ENCODE measurements around the gene SKAP1.
"Not testable (repeated sequence)": the region's sequence is repeated elsewhere in the genome, so short reads cannot be mapped to it uniquely, and the experiment has no call there.

SKAP1 gene

GRCh38 chr17:48247603-48248002 lies 182.4 kb downstream of the SKAP1 start:
- H3K9ac ChIP-seq (ENCODE audit: low read depth, low read length) = no peak overlapping the region
- no peaks in the 10 kb centered on the region for H3K9me3 ChIP-seq (replicated peaks; ENCODE audit: low read length)
- peaks cover 9% of the 10 kb centered on the region for H3K4me1 ChIP-seq (ENCODE audit: control insufficient read depth, insufficient read depth, low read length)
- no peak overlapping the region for H3K4me2 ChIP-seq (ENCODE audit: low read length)
- H3K27me3 ChIP-seq (ENCODE audit: control insufficient read depth, insufficient read depth, low read length) = peaks cover 40% of the 10 kb centered on the region
- no peaks in the 10 kb centered on the region for H3K36me3 ChIP-seq (ENCODE audit: insufficient read depth, low read length)
- no peak overlapping the region for H3K4me3 ChIP-seq (ENCODE audit: low read length)

- Histone ChIP-seq H3K27me3 (ENCODE audit: control insufficient read depth, insufficient read depth, low read length) (peaks cover 34% of the 10 kb centered on the region), H3K4me3 (ENCODE audit: low read length) (no peak overlapping the region), H3K36me3 (ENCODE audit: insufficient read depth, low read length) (no peaks in the 10 kb centered on the region), H3K4me1 (ENCODE audit: control insufficient read depth, insufficient read depth, low read length) (peaks cover 9% of the 10 kb centered on the region), H3K9me3 (replicated peaks; ENCODE audit: low read length) (no peaks in the 10 kb centered on the region), H3K4me2 (ENCODE audit: low read length) (no peak overlapping the region), H3K9ac (ENCODE audit: low read depth, low read length) (no peak overlapping the region)
Observed at GRCh38 chr17:48247038-48247437, 183.0 kb downstream of the SKAP1 start.

GRCh38 chr17:48246612-48247011 lies 183.4 kb downstream of the SKAP1 start:
- no peak overlapping the region for H3K4me2 ChIP-seq (ENCODE audit: low read length)
- no peak overlapping the region for H3K9ac ChIP-seq (ENCODE audit: low read depth, low read length)
- no peaks in the 10 kb centered on the region for H3K9me3 ChIP-seq (replicated peaks; ENCODE audit: low read length)
- peaks cover 30% of the 10 kb centered on the region for H3K27me3 ChIP-seq (ENCODE audit: control insufficient read depth, insufficient read depth, low read length)
- H3K4me3 ChIP-seq (ENCODE audit: low read length) = no peak overlapping the region
- no peaks in the 10 kb centered on the region for H3K36me3 ChIP-seq (ENCODE audit: insufficient read depth, low read length)
- peaks cover 12% of the 10 kb centered on the region for H3K4me1 ChIP-seq (ENCODE audit: control insufficient read depth, insufficient read depth, low read length)

- not testable (repeated sequence) for H3K4me3 ChIP-seq (ENCODE audit: low read length); H3K9me3 ChIP-seq (replicated peaks; ENCODE audit: low read length); H3K9ac ChIP-seq (ENCODE audit: low read depth, low read length); H3K36me3 ChIP-seq (ENCODE audit: insufficient read depth, low read length); H3K4me2 ChIP-seq (ENCODE audit: low read length)
- Histone ChIP-seq H3K27me3 (ENCODE audit: control insufficient read depth, insufficient read depth, low read length) (peaks cover 19% of the 10 kb centered on the region), H3K4me1 (ENCODE audit: control insufficient read depth, insufficient read depth, low read length) (peaks cover 23% of the 10 kb centered on the region)
Observed at GRCh38 chr17:48245465-48246033, 184.5 kb downstream of the SKAP1 start.

DNA sequence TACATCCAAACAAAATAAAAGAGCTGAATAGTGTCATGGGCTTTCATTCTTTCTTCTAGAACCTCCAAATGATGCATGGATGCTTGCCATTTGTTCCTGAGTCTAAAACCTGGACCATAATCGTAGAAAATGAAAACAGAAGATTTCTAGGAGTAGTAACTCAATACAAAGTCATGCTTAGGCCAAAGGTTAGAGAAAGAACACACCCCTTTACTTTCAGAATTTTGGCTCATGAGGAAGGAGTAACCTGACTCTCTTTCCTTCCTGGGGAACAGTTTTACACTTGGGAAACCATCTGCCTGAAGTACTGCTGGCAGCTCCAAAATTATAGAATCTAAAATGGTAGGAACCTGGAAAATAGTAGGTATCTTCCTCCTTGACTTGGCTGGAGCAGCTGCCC lies 185.2 kb downstream of the SKAP1 start:
- no peak overlapping the region for H3K4me2 ChIP-seq (ENCODE audit: low read length)
- H3K9me3 ChIP-seq (replicated peaks; ENCODE audit: low read length) = no peaks in the 10 kb centered on the region
- peaks cover 16% of the 10 kb centered on the region for H3K27me3 ChIP-seq (ENCODE audit: control insufficient read depth, insufficient read depth, low read length)
- no peak overlapping the region for H3K9ac ChIP-seq (ENCODE audit: low read depth, low read length)
- no peak overlapping the region for H3K4me3 ChIP-seq (ENCODE audit: low read length)
- H3K4me1 ChIP-seq (ENCODE audit: control insufficient read depth, insufficient read depth, low read length) = peaks cover 30% of the 10 kb centered on the region
- no peaks in the 10 kb centered on the region for H3K36me3 ChIP-seq (ENCODE audit: insufficient read depth, low read length)

GRCh38 chr17:48244121-48244711 lies 185.8 kb downstream of the SKAP1 start:
- H3K9ac ChIP-seq (ENCODE audit: low read depth, low read length) = no peak overlapping the region
- no peaks in the 10 kb centered on the region for H3K36me3 ChIP-seq (ENCODE audit: insufficient read depth, low read length)
- no peak overlapping the region for H3K4me3 ChIP-seq (ENCODE audit: low read length)
- no peak overlapping the region for H3K4me2 ChIP-seq (ENCODE audit: low read length)
- H3K27me3 ChIP-seq (ENCODE audit: control insufficient read depth, insufficient read depth, low read length) = peaks cover 13% of the 10 kb centered on the region
- H3K4me1 ChIP-seq (ENCODE audit: control insufficient read depth, insufficient read depth, low read length) = peaks cover 30% of the 10 kb centered on the region
- no peaks in the 10 kb centered on the region for H3K9me3 ChIP-seq (replicated peaks; ENCODE audit: low read length)

- Histone ChIP-seq H3K4me2 (ENCODE audit: low read length) (no peak overlapping the region), H3K27me3 (ENCODE audit: control insufficient read depth, insufficient read depth, low read length) (peaks cover 5% of the 10 kb centered on the region), H3K9ac (ENCODE audit: low read depth, low read length) (no peak overlapping the region), H3K4me1 (ENCODE audit: control insufficient read depth, insufficient read depth, low read length) (peaks cover 41% of the 10 kb centered on the region), H3K4me3 (ENCODE audit: low read length) (no peak overlapping the region), H3K9me3 (replicated peaks; ENCODE audit: low read length) (no peaks in the 10 kb centered on the region), H3K36me3 (ENCODE audit: insufficient read depth, low read length) (no peaks in the 10 kb centered on the region)
Observed at GRCh38 chr17:48241770-48242497, 188.1 kb downstream of the SKAP1 start.

GRCh38 chr17:48241131-48241591 lies 188.9 kb downstream of the SKAP1 start:
- peaks cover 46% of the 10 kb centered on the region for H3K4me1 ChIP-seq (ENCODE audit: control insufficient read depth, insufficient read depth, low read length)
- H3K9ac ChIP-seq (ENCODE audit: low read depth, low read length) = no peak overlapping the region
- no peaks in the 10 kb centered on the region for H3K27me3 ChIP-seq (ENCODE audit: control insufficient read depth, insufficient read depth, low read length)
- no peaks in the 10 kb centered on the region for H3K9me3 ChIP-seq (replicated peaks; ENCODE audit: low read length)
- H3K4me2 ChIP-seq (ENCODE audit: low read length) = peak overlapping the region; percentile 36
- no peaks in the 10 kb centered on the region for H3K36me3 ChIP-seq (ENCODE audit: insufficient read depth, low read length)
- H3K4me3 ChIP-seq (ENCODE audit: low read length) = no peak overlapping the region

GRCh38 chr17:48240562-48241130 lies 189.4 kb downstream of the SKAP1 start:
- H3K27me3 ChIP-seq (ENCODE audit: control insufficient read depth, insufficient read depth, low read length) = no peaks in the 10 kb centered on the region
- H3K36me3 ChIP-seq (ENCODE audit: insufficient read depth, low read length) = no peaks in the 10 kb centered on the region
- no peak overlapping the region for H3K4me3 ChIP-seq (ENCODE audit: low read length)
- no peak overlapping the region for H3K9ac ChIP-seq (ENCODE audit: low read depth, low read length)
- H3K4me2 ChIP-seq (ENCODE audit: low read length) = peak overlapping the region; percentile 36
- H3K9me3 ChIP-seq (replicated peaks; ENCODE audit: low read length) = no peaks in the 10 kb centered on the region
- H3K4me1 ChIP-seq (ENCODE audit: control insufficient read depth, insufficient read depth, low read length) = peaks cover 46% of the 10 kb centered on the region

- no peaks in the 10 kb centered on the region for H3K36me3 ChIP-seq (ENCODE audit: insufficient read depth, low read length)
- H3K9me3 ChIP-seq (replicated peaks; ENCODE audit: low read length) = no peaks in the 10 kb centered on the region
- H3K4me3 ChIP-seq (ENCODE audit: low read length) = no peak overlapping the region
- H3K4me1 ChIP-seq (ENCODE audit: control insufficient read depth, insufficient read depth, low read length) = peaks cover 46% of the 10 kb centered on the region
- H3K4me2 ChIP-seq (ENCODE audit: low read length) = no peak overlapping the region
- peaks cover under 1% of the 10 kb centered on the region for H3K27me3 ChIP-seq (ENCODE audit: control insufficient read depth, insufficient read depth, low read length)
- H3K9ac ChIP-seq (ENCODE audit: low read depth, low read length) = no peak overlapping the region
Observed at GRCh38 chr17:48240122-48240521, 189.9 kb downstream of the SKAP1 start.

DNA sequence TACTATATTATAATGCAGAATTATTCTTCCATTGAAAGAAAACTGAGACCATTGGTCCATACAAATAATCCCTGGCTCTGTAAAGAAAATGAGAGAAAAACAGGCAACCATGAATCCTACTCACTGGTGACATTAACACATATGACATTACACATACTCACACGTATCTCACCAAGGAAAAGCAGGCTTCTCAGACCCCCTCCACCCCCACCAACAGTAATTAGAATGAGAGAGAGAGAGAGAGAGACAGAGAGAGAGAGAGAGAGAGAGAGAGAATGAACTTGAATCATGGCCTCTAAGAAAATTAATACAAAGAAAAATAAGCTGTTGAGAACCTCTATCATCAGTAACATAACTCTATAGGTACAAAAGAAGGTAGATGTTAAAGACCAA lies 190.4 kb downstream of the SKAP1 start:
- no peaks in the 10 kb centered on the region for H3K9me3 ChIP-seq (replicated peaks; ENCODE audit: low read length)
- H3K4me2 ChIP-seq (ENCODE audit: low read length) = no peak overlapping the region
- H3K27me3 ChIP-seq (ENCODE audit: control insufficient read depth, insufficient read depth, low read length) = peaks cover 6% of the 10 kb centered on the region
- no peak overlapping the region for H3K9ac ChIP-seq (ENCODE audit: low read depth, low read length)
- H3K36me3 ChIP-seq (ENCODE audit: insufficient read depth, low read length) = no peaks in the 10 kb centered on the region
- H3K4me3 ChIP-seq (ENCODE audit: low read length) = no peak overlapping the region
- H3K4me1 ChIP-seq (ENCODE audit: control insufficient read depth, insufficient read depth, low read length) = peaks cover 43% of the 10 kb centered on the region

Measured in skeletal muscle satellite cell (primary cell).